H1 (cell line): ENCODE data around the gene FLVCR1. TPM values are rescaled to one million over a fixed set of nuclear protein-coding genes. Genes with fewer than 3 reads are reported as not detected.

Experiments
- CHD1 ChIP-seq: IDR thresholded peaks from 2 replicates; pipeline ENCODE4 v1.6.1; 2012; ENCODE audit warnings: low read depth, low read length, improper control_type of control experiment
- CHD2 ChIP-seq: IDR thresholded peaks from 2 replicates; pipeline ENCODE4 v1.6.1; 2012; ENCODE audit warnings: low read length, improper control_type of control experiment
- KDM1A ChIP-seq: fragments of 200-600, 300-600 bp; sonication (generic); IDR thresholded peaks from 2 replicates; pipeline ENCODE4 v1.7.1; 2016; ENCODE audit warnings: mild to moderate bottlenecking, low read length, borderline replicate concordance
- PHF8 ChIP-seq: fragments of 200-600 bp; sonication (generic); conservative IDR thresholded peaks from 2 replicates; pipeline ENCODE4 v1.7.1; 2012; ENCODE audit warnings: low read depth, mild to moderate bottlenecking, inconsistent platforms, low read length, moderate library complexity
- RBBP5 ChIP-seq: IDR thresholded peaks from 2 replicates; pipeline ENCODE4 v1.7.1; 2012; ENCODE audit warnings: low read depth, mild to moderate bottlenecking, inconsistent platforms, low read length, moderate library complexity, borderline replicate concordance
- SP1 ChIP-seq: IDR thresholded peaks from 2 replicates; pipeline ENCODE4 v1.6.1; 2011; ENCODE audit warnings: low read depth, low read length
- TCF12 ChIP-seq: IDR thresholded peaks from 2 replicates; pipeline ENCODE4 v1.6.1; 2011; ENCODE audit warnings: low read depth, mild to moderate bottlenecking, low read length
- polyA plus RNA-seq, 7 experiments: library from polyadenylated mRNA; depleted of rRNA in 3 of 7; stranded (reverse) in 5 of 7; unstranded in 2 of 7; fragments of >200 nt in 5 of 7; fragments of 200-250 nt in 2 of 7; gene quantifications; 1 replicate in 5 of 7; 2 replicates in 1 of 7; 4 replicates in 1 of 7; pipeline versions ENCODE4 v1.2.1 to v1.2.3, GENCODE V29; 2011 to 2013; ENCODE audit warnings: missing spikeins in 2 of 7, mixed read lengths in 2 of 7
- total RNA-seq: library from RNA; stranded (reverse); fragmentation: NEBNext Ultra II Directional; extraction: Animal tissue kit (Norgen Biotek cat#: 25700); gene quantifications from 2 replicates; pipeline ENCODE4 v1.2.1, GENCODE V29; 2021

FLVCR1 gene
- total and polyA plus RNA-seq, 2 of the 8 experiments (the other 6 are each of a cell fraction or from before 2014, with no cell fraction given): 31.8 to 75.7 TPM

DNA sequence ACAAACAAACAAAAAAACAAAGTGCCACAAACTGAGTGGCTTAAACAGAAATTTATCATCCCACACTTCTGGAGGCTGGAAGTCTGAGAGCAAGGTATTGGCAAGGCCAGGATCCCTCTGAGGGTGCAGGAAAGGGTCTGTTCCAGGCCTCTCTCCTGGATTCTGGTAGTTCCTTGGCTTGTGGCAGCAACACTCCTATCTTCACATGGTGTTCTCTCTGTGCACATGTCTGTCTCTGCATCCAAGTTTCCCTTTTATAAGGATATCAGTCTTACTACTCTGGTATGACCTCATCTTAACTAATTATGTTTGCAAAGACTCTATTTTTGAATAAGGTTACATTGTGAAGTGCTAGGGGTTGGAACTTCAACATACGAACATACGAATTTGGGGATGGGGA, 87.0 kb downstream of the FLVCR1 start (continued):
- TF ChIP-seq CHD1 (no peak), TCF12 (no peak), SP1 (no peak), PHF8 (no peak), KDM1A (no peak), RBBP5 (no peak), CHD2 (no peak)
